PC-3 (cell line): ENCODE data around the gene KCNT1. TPM values are rescaled to one million over a fixed set of nuclear protein-coding genes. Genes with fewer than 3 reads are reported as not detected.

Experiments
- ATAC-seq: fragments of 200-7000 bp; cut with Tn5 transposase; 2 replicates; pipeline ENCODE4 v1.9.1; 2020; ENCODE audit warnings: mild to moderate bottlenecking, moderate library complexity
- BruUV-seq: library from RNA; stranded (reverse); fragments of 400-500 nt; replicated peaks from 2 replicates; lab custom pipeline; 2021; lab: Mats Ljungman, UMichigan
- CTCF ChIA-PET: fragments of 300-600 bp; sonication (Branson Sonifier 250); formaldehyde crosslinking; loops from one replicate; lab custom pipeline; 2022; ENCODE audit warnings: antibody characterized with exemption; lab: Charles Lee
- POLR2A ChIA-PET: fragments of 300-600 bp; sonication (Branson Sonifier 250); formaldehyde crosslinking; loops from one replicate; lab custom pipeline; 2022; ENCODE audit warnings: antibody characterized with exemption; ENCODE audit not compliant: unreplicated experiment; lab: Charles Lee
- DNase-seq: peaks from one replicate; pipeline ENCODE4 v3.0.0-alpha.2; 2015
- H2AFZ ChIP-seq: fragments of 300-600 bp; sonication (generic); 2 replicates; pipeline ENCODE4 v1.6.0; 2016; ENCODE audit warnings: antibody characterized with exemption, low read length
- H3F3A ChIP-seq: fragments of 300-600 bp; sonication (generic); one replicate; pipeline ENCODE4 v1.6.0; 2017; ENCODE audit warnings: antibody characterized with exemption, low read length, control low read depth, mild to moderate bottlenecking; ENCODE audit not compliant: unreplicated experiment
- H3K27ac ChIP-seq: fragments of 300-600 bp; sonication (generic); 2 replicates; pipeline ENCODE4 v1.5.1; 2016; ENCODE audit warnings: mild to moderate bottlenecking, low read length
- H3K27me3 ChIP-seq: fragments of 300-600 bp; sonication (generic); 2 replicates; pipeline ENCODE4 v1.6.1; 2016; ENCODE audit warnings: low read length, mixed read lengths
- H3K36me3 ChIP-seq: fragments of 300-600 bp; sonication (generic); 2 replicates; pipeline ENCODE4 v1.6.1; 2016; ENCODE audit warnings: low read depth, mixed run types, low read length, mixed read lengths
- H3K4me1 ChIP-seq: fragments of 300-600 bp; sonication (generic); 2 replicates; pipeline ENCODE4 v1.5.1; 2016; ENCODE audit warnings: low read length; ENCODE audit not compliant: insufficient read depth
- H3K4me2 ChIP-seq: fragments of 300-600 bp; sonication (generic); 2 replicates; pipeline ENCODE4 v1.6.0; 2016; ENCODE audit warnings: low read length
- H3K4me3 ChIP-seq: fragments of 300-600 bp; sonication (generic); 2 replicates; pipeline ENCODE4 v1.5.1; 2016; ENCODE audit warnings: mild to moderate bottlenecking, low read length, mixed read lengths
- H3K79me2 ChIP-seq: fragments of 300-600 bp; sonication (generic); 2 replicates; pipeline ENCODE4 v1.6.1; 2017; ENCODE audit warnings: low read length, mixed read lengths
- H3K9ac ChIP-seq: fragments of 300-600 bp; sonication (generic); 2 replicates; pipeline ENCODE4 v1.6.0; 2016; ENCODE audit warnings: mild to moderate bottlenecking, low read length
- H3K9me2 ChIP-seq: fragments of 300-600 bp; sonication (generic); replicated peaks from 2 replicates; pipeline ENCODE4 v1.6.1; 2016; ENCODE audit warnings: mixed run types, low read length, mixed read lengths
- H3K9me3 ChIP-seq: fragments of 300-600 bp; sonication (generic); 2 replicates; pipeline ENCODE4 v1.6.1; 2016; ENCODE audit warnings: low read length, mixed read lengths
- H4K20me1 ChIP-seq: fragments of 300-600 bp; sonication (generic); 2 replicates; pipeline ENCODE4 v1.6.1; 2016; ENCODE audit warnings: low read length, mixed read lengths
- EZH2 ChIP-seq: fragments of 300-600 bp; sonication (generic); IDR thresholded peaks from one replicate; pipeline ENCODE4 v1.6.1; 2017; ENCODE audit warnings: antibody characterized with exemption, mild to moderate bottlenecking, low read length; ENCODE audit not compliant: unreplicated experiment
- EZH2phosphoT487 ChIP-seq: fragments of 300-600 bp; sonication (generic); IDR thresholded peaks from 2 replicates; pipeline ENCODE4 v1.6.1; 2018; ENCODE audit warnings: mild to moderate bottlenecking, antibody characterized with exemption, low read length, borderline replicate concordance
- intact Hi-C: fragments of 100-400 bp; cut with micrococcal nuclease; formaldehyde crosslinking; loops from 2 replicates; pipeline ENCODE4 v1.9.0; 2023
- total RNA-seq: library from RNA; depleted of rRNA; stranded (reverse); fragments of >200 nt; gene quantifications from 2 replicates; pipeline ENCODE4 v1.2.3, GENCODE V29; 2014
- TF ChIP-seq, protein P1 (sequence below): fragments of 300-600 bp; sonication (generic); conservative IDR thresholded peaks from 2 replicates; pipeline ENCODE4 v1.5.1; 2017; ENCODE audit warnings: antibody characterized with exemption, low read depth, mild to moderate bottlenecking, low read length

The KCNT1 gene
- total RNA-seq, 1 experiment from 2014 or later: not detected

DNA sequence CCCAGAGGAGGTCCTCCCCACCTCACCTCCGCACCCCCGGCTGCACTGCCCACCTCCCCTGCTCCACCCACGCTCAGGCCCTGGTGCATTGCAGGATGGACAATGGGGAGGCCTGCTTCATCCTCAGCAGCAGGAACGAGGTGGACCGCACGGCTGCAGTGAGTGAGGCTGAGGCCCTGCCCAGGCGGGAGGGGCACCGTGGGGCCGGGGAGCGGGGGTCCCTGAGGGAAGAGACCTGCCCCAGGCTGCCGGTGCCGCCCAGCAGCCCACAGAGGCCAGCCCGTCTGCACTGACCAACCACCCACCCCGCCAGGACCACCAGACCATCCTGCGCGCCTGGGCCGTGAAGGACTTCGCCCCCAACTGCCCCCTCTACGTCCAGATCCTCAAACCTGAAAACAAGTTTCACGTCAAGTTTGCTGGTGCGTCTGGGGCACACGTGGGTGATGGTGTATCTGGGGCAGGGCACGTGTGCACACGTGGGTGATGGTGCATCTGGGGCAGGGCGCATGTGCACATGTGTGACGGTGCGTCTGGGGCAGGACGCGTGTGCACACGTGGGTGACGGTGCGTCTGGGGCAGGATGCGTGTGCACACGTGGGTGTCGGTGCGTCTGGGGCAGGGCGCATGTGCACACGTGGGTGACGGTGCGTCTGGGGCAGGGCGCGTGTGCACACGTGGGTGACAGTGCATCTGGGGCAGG is 66.7 kb downstream of the KCNT1 start:
- H3K36me3 ChIP-seq: no peaks in the 10 kb centered on the region
- no peaks in the 10 kb centered on the region for H3K9me2 ChIP-seq
- H3K9ac ChIP-seq: no peak overlapping the region
- no peaks in the 10 kb centered on the region for H3K27me3 ChIP-seq
- H3F3A ChIP-seq: no peaks in the 10 kb centered on the region
- no peaks in the 10 kb centered on the region for H3K4me1 ChIP-seq
- no TSS peak for BruUV-seq
- DNase-seq: no peak
- POLR2A ChIA-PET: no interaction called here
- H3K4me2 ChIP-seq: no peak overlapping the region
- no peaks in the 10 kb centered on the region for H3K9me3 ChIP-seq
- intact Hi-C loops: no loop called here
- H2AFZ ChIP-seq: no peak overlapping the region
- H3K79me2 ChIP-seq: no peaks in the 10 kb centered on the region
- H3K27ac ChIP-seq: no peak overlapping the region
- ATAC-seq: no peak
- no peak overlapping the region for H3K4me3 ChIP-seq
- no peak for TF ChIP-seq EZH2phosphoT487
- TF ChIP-seq EZH2: no peak
- TF ChIP-seq, protein P1, sequence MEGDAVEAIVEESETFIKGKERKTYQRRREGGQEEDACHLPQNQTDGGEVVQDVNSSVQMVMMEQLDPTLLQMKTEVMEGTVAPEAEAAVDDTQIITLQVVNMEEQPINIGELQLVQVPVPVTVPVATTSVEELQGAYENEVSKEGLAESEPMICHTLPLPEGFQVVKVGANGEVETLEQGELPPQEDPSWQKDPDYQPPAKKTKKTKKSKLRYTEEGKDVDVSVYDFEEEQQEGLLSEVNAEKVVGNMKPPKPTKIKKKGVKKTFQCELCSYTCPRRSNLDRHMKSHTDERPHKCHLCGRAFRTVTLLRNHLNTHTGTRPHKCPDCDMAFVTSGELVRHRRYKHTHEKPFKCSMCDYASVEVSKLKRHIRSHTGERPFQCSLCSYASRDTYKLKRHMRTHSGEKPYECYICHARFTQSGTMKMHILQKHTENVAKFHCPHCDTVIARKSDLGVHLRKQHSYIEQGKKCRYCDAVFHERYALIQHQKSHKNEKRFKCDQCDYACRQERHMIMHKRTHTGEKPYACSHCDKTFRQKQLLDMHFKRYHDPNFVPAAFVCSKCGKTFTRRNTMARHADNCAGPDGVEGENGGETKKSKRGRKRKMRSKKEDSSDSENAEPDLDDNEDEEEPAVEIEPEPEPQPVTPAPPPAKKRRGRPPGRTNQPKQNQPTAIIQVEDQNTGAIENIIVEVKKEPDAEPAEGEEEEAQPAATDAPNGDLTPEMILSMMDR: no peak
- H4K20me1 ChIP-seq: no peaks in the 10 kb centered on the region
- CTCF ChIA-PET: no interaction called here

DNA sequence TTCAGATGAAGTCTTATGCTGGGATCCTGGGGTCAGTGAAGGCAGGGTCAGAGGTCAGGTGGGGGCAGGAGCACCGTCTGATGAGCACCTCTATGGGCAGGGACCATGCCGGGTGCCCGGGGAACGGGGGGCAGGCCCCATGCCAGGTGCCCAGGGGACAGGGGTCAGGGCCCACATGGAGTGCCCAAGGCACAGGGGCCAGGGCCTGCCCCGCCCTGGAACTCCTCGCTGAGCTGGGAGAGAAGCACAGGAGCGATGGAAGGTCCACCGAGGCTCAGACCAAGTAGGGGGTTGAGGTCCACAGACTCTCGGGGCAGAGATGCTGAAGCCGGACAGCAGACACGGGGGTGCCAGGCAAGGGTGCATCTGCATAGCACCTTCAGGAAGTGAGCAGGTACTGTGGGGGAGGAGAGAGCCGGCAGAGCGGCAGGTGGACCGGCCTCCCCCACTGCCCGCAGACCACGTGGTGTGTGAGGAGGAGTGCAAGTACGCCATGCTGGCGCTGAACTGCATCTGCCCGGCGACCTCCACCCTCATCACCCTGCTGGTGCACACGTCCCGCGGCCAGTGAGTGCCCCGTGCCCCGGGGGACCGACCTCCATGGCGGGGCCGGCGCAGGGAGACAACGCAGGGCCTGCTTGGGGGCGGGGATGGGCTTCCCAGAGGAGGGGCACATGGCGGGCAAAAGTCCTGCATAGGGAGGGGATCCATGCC is 67.7 kb downstream of the KCNT1 start:
- CTCF ChIA-PET: no interaction called here
- DNase-seq: no peak
- intact Hi-C loops: no loop called here

More for the DNA sequence above, 67.7 kb downstream of the KCNT1 start:
- Histone ChIP-seq H3K4me1 (no peaks in the 10 kb centered on the region), H3K27me3 (no peaks in the 10 kb centered on the region), H3K36me3 (no peaks in the 10 kb centered on the region), H3K4me2 (no peak overlapping the region), H3K9ac (no peak overlapping the region), H3K27ac (no peak overlapping the region), H3K9me3 (no peaks in the 10 kb centered on the region), H3K79me2 (no peaks in the 10 kb centered on the region), H3F3A (no peaks in the 10 kb centered on the region), H3K4me3 (no peak overlapping the region), H2AFZ (no peak overlapping the region), H4K20me1 (no peaks in the 10 kb centered on the region), H3K9me2 (no peaks in the 10 kb centered on the region)
- BruUV-seq: no TSS peak
- TF ChIP-seq EZH2 (no peak), EZH2phosphoT487 (no peak)
- TF ChIP-seq, protein P1: no peak
- POLR2A ChIA-PET: no interaction called here
- ATAC-seq: no peak
